Trophoblast cell (in vitro differentiated cells and primary cell): ENCODE data around the gene ZFYVE26.

ENCODE experiments used
- DNase-seq, 2 donors: peaks; one replicate each; pipeline ENCODE4 v3.0.0-alpha.2; 2016
- H2AFZ ChIP-seq: 2 replicates; pipeline ENCODE4 v1.6.1; 2013; ENCODE audit warnings: low read length, moderate library complexity, mild to moderate bottlenecking; ENCODE audit not compliant: insufficient read depth, poor library complexity
- H2AK5ac ChIP-seq: 2 replicates; pipeline ENCODE4 v1.6.1; 2013; ENCODE audit warnings: mild to moderate bottlenecking, low read length
- H2BK120ac ChIP-seq: 2 replicates; pipeline ENCODE4 v1.6.1; 2013; ENCODE audit warnings: low read length, mild to moderate bottlenecking, moderate library complexity; ENCODE audit not compliant: insufficient read depth, poor library complexity
- H2BK12ac ChIP-seq: 2 replicates; pipeline ENCODE4 v1.6.1; 2013; ENCODE audit warnings: mild to moderate bottlenecking, low read length, moderate library complexity
- H2BK5ac ChIP-seq: 2 replicates; pipeline ENCODE4 v1.6.1; 2013; ENCODE audit warnings: low read length, low read depth, moderate library complexity, mild to moderate bottlenecking; ENCODE audit not compliant: poor library complexity
- H3K14ac ChIP-seq: 2 replicates; pipeline ENCODE4 v1.6.1; 2013; ENCODE audit warnings: mild to moderate bottlenecking, low read length
- H3K18ac ChIP-seq: 2 replicates; pipeline ENCODE4 v1.6.1; 2013; ENCODE audit warnings: mild to moderate bottlenecking, low read length
- H3K23ac ChIP-seq: 2 replicates; pipeline ENCODE4 v1.6.1; 2013; ENCODE audit warnings: low read length
- H3K27ac ChIP-seq: 2 replicates; pipeline ENCODE4 v1.5.1; 2013; ENCODE audit warnings: low read depth, mild to moderate bottlenecking, inconsistent platforms, low read length, moderate library complexity
- H3K27me3 ChIP-seq: 2 replicates; pipeline ENCODE4 v1.6.1; 2013; ENCODE audit warnings: inconsistent platforms, mild to moderate bottlenecking, low read length, moderate library complexity; ENCODE audit not compliant: insufficient read depth
- H3K36me3 ChIP-seq, 2 experiments: 1 replicate in 1 of 2; 2 replicates in 1 of 2; pipeline ENCODE4 v1.6.1; 2013; ENCODE audit warnings: low read length in 2 of 2, mild to moderate bottlenecking in 2 of 2, moderate library complexity in 1 of 2; ENCODE audit not compliant: insufficient read depth in 2 of 2, control insufficient read depth in 1 of 2
- H3K4ac ChIP-seq: 2 replicates; pipeline ENCODE4 v1.6.1; 2013; ENCODE audit warnings: low read depth, mild to moderate bottlenecking, low read length, moderate library complexity
- H3K4me1 ChIP-seq, 2 experiments: 1 replicate in 1 of 2; 2 replicates in 1 of 2; pipeline ENCODE4 v1.6.1; 2013; ENCODE audit warnings: low read length in 2 of 2, mild to moderate bottlenecking in 2 of 2, moderate library complexity in 1 of 2; ENCODE audit not compliant: insufficient read depth in 2 of 2, control insufficient read depth in 1 of 2
- H3K4me2 ChIP-seq: 2 replicates; pipeline ENCODE4 v1.6.1; 2013; ENCODE audit warnings: inconsistent platforms, mild to moderate bottlenecking, low read length, moderate library complexity
- H3K4me3 ChIP-seq: 2 replicates; pipeline ENCODE4 v1.5.1; 2013; ENCODE audit warnings: mild to moderate bottlenecking, low read depth, low read length, inconsistent platforms
- H3K79me1 ChIP-seq: one replicate; pipeline ENCODE4 v1.6.1; 2013; ENCODE audit warnings: low read length
- H3K79me2 ChIP-seq: 2 replicates; pipeline ENCODE4 v1.6.1; 2013; ENCODE audit warnings: low read length, mild to moderate bottlenecking; ENCODE audit not compliant: control insufficient read depth, insufficient read depth, poor library complexity
- H3K9ac ChIP-seq: 2 replicates; pipeline ENCODE4 v1.6.1; 2013; ENCODE audit warnings: mild to moderate bottlenecking, low read length
- H3K9me3 ChIP-seq: 2 replicates; pipeline ENCODE4 v1.6.1; 2013; ENCODE audit warnings: low read depth, mild to moderate bottlenecking, control low read depth, inconsistent platforms, low read length; ENCODE audit not compliant: insufficient read depth
- H4K12ac ChIP-seq: 2 replicates; pipeline ENCODE4 v1.6.1; 2013; ENCODE audit warnings: low read depth, mild to moderate bottlenecking, low read length, moderate library complexity
- H4K8ac ChIP-seq: 2 replicates; pipeline ENCODE4 v1.6.1; 2013; ENCODE audit warnings: low read depth, mild to moderate bottlenecking, low read length, moderate library complexity
- H4K91ac ChIP-seq: one replicate; pipeline ENCODE4 v1.6.1; 2013; ENCODE audit warnings: low read depth, mild to moderate bottlenecking, low read length, moderate library complexity
- WGBS: extraction: QIAGEN DNeasy Blood & Tissue Kit; methylation state at CpG from one replicate; pipeline ENCODE4 v1.1.7; 2013; ENCODE audit warnings: missing lambda C conversion rate; ENCODE audit not compliant: insufficient read length, insufficient coverage; ENCODE audit errors: extremely low coverage; 5-methylcytosine and 5-hydroxymethylcytosine counted together

ZFYVE26 gene

GRCh38 chr14:67787673-67788072 lies 28.7 kb downstream of the ZFYVE26 start:
- no peak overlapping the region for H3K9ac ChIP-seq
- no peak overlapping the region for H3K27ac ChIP-seq
- no peak overlapping the region for H3K23ac ChIP-seq
- H3K4me2 ChIP-seq, result no peak overlapping the region
- no peak overlapping the region for H2AFZ ChIP-seq
- H2BK12ac ChIP-seq, result no peak overlapping the region
- no peaks in the 10 kb centered on the region for H3K27me3 ChIP-seq
- no peak overlapping the region for H2BK5ac ChIP-seq
- H2BK120ac ChIP-seq, result no peak overlapping the region
- no peak overlapping the region for H4K12ac ChIP-seq
- H3K4ac ChIP-seq, result no peak overlapping the region
- H3K4me3 ChIP-seq, result no peak overlapping the region
- DNase-seq, result no peak
- H4K91ac ChIP-seq, result no peak overlapping the region
- no peak overlapping the region for H3K18ac ChIP-seq
- no peaks in the 10 kb centered on the region for H3K79me2 ChIP-seq
- WGBS, result no CpG with 5 or more reads among the region's 1 CpG
- H3K9me3 ChIP-seq, result no peaks in the 10 kb centered on the region
- H3K36me3 ChIP-seq, result peaks cover 28 to 44% of the 10 kb centered on the region in 2 experiments
- H2AK5ac ChIP-seq, result no peak overlapping the region
- H3K4me1 ChIP-seq, result no peaks in the 10 kb centered on the region
- no peaks in the 10 kb centered on the region for H3K79me1 ChIP-seq
- no peak overlapping the region for H4K8ac ChIP-seq
- H3K14ac ChIP-seq, result no peak overlapping the region

GRCh38 chr14:67785270-67786109 lies 30.9 kb downstream of the ZFYVE26 start:
- no peak overlapping the region for H2BK120ac ChIP-seq
- no peak overlapping the region for H3K4ac ChIP-seq
- H2AFZ ChIP-seq, result no peak overlapping the region
- H3K27me3 ChIP-seq, result no peaks in the 10 kb centered on the region
- DNase-seq, result no peak
- H3K18ac ChIP-seq, result no peak overlapping the region
- no peak overlapping the region for H3K4me3 ChIP-seq
- no peaks in the 10 kb centered on the region for H3K4me1 ChIP-seq
- H2BK5ac ChIP-seq, result no peak overlapping the region
- H2AK5ac ChIP-seq, result no peak overlapping the region
- no peaks in the 10 kb centered on the region for H3K79me1 ChIP-seq
- H3K79me2 ChIP-seq, result no peaks in the 10 kb centered on the region
- H3K4me2 ChIP-seq, result no peak overlapping the region
- no peak overlapping the region for H3K9ac ChIP-seq
- no peak overlapping the region for H3K23ac ChIP-seq
- no peaks in the 10 kb centered on the region for H3K9me3 ChIP-seq
- H4K12ac ChIP-seq, result no peak overlapping the region
- WGBS, result no CpG with 5 or more reads among the region's 4 CpGs
- no peak overlapping the region for H4K8ac ChIP-seq
- no peak overlapping the region for H3K14ac ChIP-seq
- no peak overlapping the region for H3K27ac ChIP-seq
- H2BK12ac ChIP-seq, result no peak overlapping the region
- H4K91ac ChIP-seq, result no peak overlapping the region
- H3K36me3 ChIP-seq, result peaks cover 31 to 53% of the 10 kb centered on the region in 2 experiments

- H3K27me3 ChIP-seq, result no peaks in the 10 kb centered on the region
- no peak overlapping the region for H2BK120ac ChIP-seq
These were observed 32.1 kb downstream of the ZFYVE26 start for GRCh38 chr14:67784244-67784823.

GRCh38 chr14:67782090-67782489 lies 34.3 kb downstream of the ZFYVE26 start:
- no peak overlapping the region for H3K18ac ChIP-seq
- WGBS, result no CpG with 5 or more reads among the region's 3 CpGs
- no peaks in the 10 kb centered on the region for H3K9me3 ChIP-seq
- H2BK120ac ChIP-seq, result no peak overlapping the region
- H3K79me2 ChIP-seq, result no peaks in the 10 kb centered on the region
- H2BK12ac ChIP-seq, result no peak overlapping the region
- peaks cover 35 to 55% of the 10 kb centered on the region in 2 experiments for H3K36me3 ChIP-seq
- no peaks in the 10 kb centered on the region for H3K4me1 ChIP-seq
- no peak overlapping the region for H3K14ac ChIP-seq
- H4K12ac ChIP-seq, result no peak overlapping the region
- H2BK5ac ChIP-seq, result no peak overlapping the region
- H3K27me3 ChIP-seq, result no peaks in the 10 kb centered on the region
- no peak overlapping the region for H2AFZ ChIP-seq
- H3K4ac ChIP-seq, result no peak overlapping the region
- no peak overlapping the region for H3K4me3 ChIP-seq
- no peak overlapping the region for H4K91ac ChIP-seq
- H3K27ac ChIP-seq, result no peak overlapping the region
- H3K9ac ChIP-seq, result no peak overlapping the region
- no peaks in the 10 kb centered on the region for H3K79me1 ChIP-seq
- no peak overlapping the region for H2AK5ac ChIP-seq
- no peak overlapping the region for H4K8ac ChIP-seq
- DNase-seq, result no peak
- H3K23ac ChIP-seq, result no peak overlapping the region
- H3K4me2 ChIP-seq, result no peak overlapping the region

More at GRCh38 chr14:67784244-67784823, 32.1 kb downstream of the ZFYVE26 start:
- H4K8ac ChIP-seq, result no peak overlapping the region
- no peak overlapping the region for H3K4ac ChIP-seq
- H2AFZ ChIP-seq, result no peak overlapping the region
- no peak overlapping the region for H3K27ac ChIP-seq
- no peak overlapping the region for H3K18ac ChIP-seq
- H3K4me1 ChIP-seq, result no peaks in the 10 kb centered on the region
- no peak overlapping the region for H4K91ac ChIP-seq
- H2BK5ac ChIP-seq, result no peak overlapping the region
- H2BK12ac ChIP-seq, result no peak overlapping the region
- no peak overlapping the region for H4K12ac ChIP-seq
- DNase-seq, result no peak
- H3K4me3 ChIP-seq, result no peak overlapping the region
- H3K23ac ChIP-seq, result no peak overlapping the region
- H3K79me1 ChIP-seq, result no peaks in the 10 kb centered on the region
- H2AK5ac ChIP-seq, result no peak overlapping the region
- H3K36me3 ChIP-seq, result peaks cover 32 to 54% of the 10 kb centered on the region in 2 experiments
- no peaks in the 10 kb centered on the region for H3K79me2 ChIP-seq
- WGBS, result no CpG with 5 or more reads among the region's 5 CpGs
- no peaks in the 10 kb centered on the region for H3K9me3 ChIP-seq
- no peak overlapping the region for H3K9ac ChIP-seq
- H3K14ac ChIP-seq, result no peak overlapping the region
- no peak overlapping the region for H3K4me2 ChIP-seq
